GM19467 (cell line): Measurements from ENCODE around the gene LCA5L.
A peak's percentile ranks its signal among the peaks of the same experiment; 100 is the strongest.
"Not testable (repeated sequence)": the region's sequence is repeated elsewhere in the genome, so short reads cannot be mapped to it uniquely, and the experiment has no call there.

Experiments used
- ATAC-seq: cut with Tn5 transposase; IDR thresholded peaks from one replicate; pipeline ENCODE4 v1.9.1; 2021; ENCODE audit warnings: mild to moderate bottlenecking, moderate library complexity; ENCODE audit not compliant: unreplicated experiment

The LCA5L gene

GRCh38 chr21:39388038-39388810 lies 57.4 kb downstream of the LCA5L start:
- peak; percentile 69 for ATAC-seq

- ATAC-seq: peak; percentile 35
These were observed 58.0 kb downstream of the LCA5L start for GRCh38 chr21:39387461-39388037.

GRCh38 chr21:39386899-39387298 lies 58.7 kb downstream of the LCA5L start:
- ATAC-seq: no peak

GRCh38 chr21:39386194-39386593 lies 59.4 kb downstream of the LCA5L start:
- ATAC-seq: no peak

- ATAC-seq: peak; percentile 51
These were observed 60.1 kb downstream of the LCA5L start for GRCh38 chr21:39385299-39386145.

GRCh38 chr21:39384674-39385298 lies 60.8 kb downstream of the LCA5L start:
- no peak for ATAC-seq

GRCh38 chr21:39382096-39382495 lies 63.5 kb downstream of the LCA5L start:
- not testable (repeated sequence) for ATAC-seq

- no peak for ATAC-seq
These were observed 64.6 kb downstream of the LCA5L start for GRCh38 chr21:39381009-39381408.

GRCh38 chr21:39379986-39380891 lies 65.3 kb downstream of the LCA5L start:
- ATAC-seq: peak; percentile 91

- ATAC-seq: no peak
These were observed 68.0 kb downstream of the LCA5L start for GRCh38 chr21:39377444-39378050.

- ATAC-seq: no peak
These were observed 70.1 kb downstream of the LCA5L start for GRCh38 chr21:39375446-39375845.

- ATAC-seq: no peak
These were observed 71.5 kb downstream of the LCA5L start for GRCh38 chr21:39374046-39374445.

GRCh38 chr21:39373634-39374033 lies 71.9 kb downstream of the LCA5L start:
- ATAC-seq: no peak

GRCh38 chr21:39369896-39370288 lies 75.7 kb downstream of the LCA5L start:
- ATAC-seq: not testable (repeated sequence)

- no peak for ATAC-seq
These were observed 77.8 kb downstream of the LCA5L start for GRCh38 chr21:39367783-39368182.

- ATAC-seq: no peak
These were observed 79.0 kb downstream of the LCA5L start for GRCh38 chr21:39366563-39366962.

GRCh38 chr21:39364949-39365348 lies 80.6 kb downstream of the LCA5L start:
- ATAC-seq: no peak

- ATAC-seq: no peak
These were observed 81.7 kb downstream of the LCA5L start for GRCh38 chr21:39363607-39364555.

GRCh38 chr21:39362733-39363132 lies 82.8 kb downstream of the LCA5L start:
- no peak for ATAC-seq
